ENCODE results near the gene GPHN.

Gene GPHN

GRCh38 chr14:66992776-66993175 lies 484.8 kb downstream of the GPHN start:
- no peak for FAIRE-seq
- TF ChIP-seq POLR2AphosphoS5 (IDR thresholded peaks at IDR 0.05; ENCODE audit: low read depth, low read length) (no peak), POLR2A (IDR thresholded peaks at IDR 0.05; ENCODE audit: low read depth, low read length) (no peak), TAF1 (IDR thresholded peaks at IDR 0.05; ENCODE audit: borderline replicate concordance, low read depth, low read length) (no peak)
- no peak for DNase-seq (ENCODE audit: insufficient read length)

- TF ChIP-seq POLR2A (IDR thresholded peaks at IDR 0.05; ENCODE audit: low read depth, low read length), result no peak
- no peak for TF ChIP-seq POLR2AphosphoS5 (IDR thresholded peaks at IDR 0.05; ENCODE audit: low read depth, low read length)
- no peak for FAIRE-seq
- no peak for DNase-seq (ENCODE audit: insufficient read length)
Measured at GRCh38 chr14:66993512-66993911, 485.6 kb downstream of the GPHN start.

GRCh38 chr14:66998013-66998412 lies 490.1 kb downstream of the GPHN start:
- no peak for TF ChIP-seq POLR2A (IDR thresholded peaks at IDR 0.05; ENCODE audit: low read depth, low read length)
- TF ChIP-seq POLR2AphosphoS5 (IDR thresholded peaks at IDR 0.05; ENCODE audit: low read depth, low read length), result no peak
- no peak for TF ChIP-seq TAF1 (IDR thresholded peaks at IDR 0.05; ENCODE audit: borderline replicate concordance, low read depth, low read length)

GRCh38 chr14:66999978-67000377 lies 492.0 kb downstream of the GPHN start:
- DNase-seq (ENCODE audit: insufficient read length) (no peak), FAIRE-seq (no peak)

More at GRCh38 chr14:66998013-66998412, 490.1 kb downstream of the GPHN start:
- FAIRE-seq (no peak), DNase-seq (ENCODE audit: insufficient read length) (no peak)

GRCh38 chr14:67002994-67003753 lies 495.2 kb downstream of the GPHN start:
- no peak for DNase-seq (ENCODE audit: insufficient read length)
- FAIRE-seq, result no peak
- TF ChIP-seq TAF1 (IDR thresholded peaks at IDR 0.05; ENCODE audit: borderline replicate concordance, low read depth, low read length), result no peak
- no peak for TF ChIP-seq POLR2A (IDR thresholded peaks at IDR 0.05; ENCODE audit: low read depth, low read length)
- TF ChIP-seq POLR2AphosphoS5 (IDR thresholded peaks at IDR 0.05; ENCODE audit: low read depth, low read length), result no peak

More at GRCh38 chr14:66999978-67000377, 492.0 kb downstream of the GPHN start:
- TF ChIP-seq POLR2AphosphoS5 (IDR thresholded peaks at IDR 0.05; ENCODE audit: low read depth, low read length) (no peak), TAF1 (IDR thresholded peaks at IDR 0.05; ENCODE audit: borderline replicate concordance, low read depth, low read length) (no peak), POLR2A (IDR thresholded peaks at IDR 0.05; ENCODE audit: low read depth, low read length) (no peak)

GRCh38 chr14:67004521-67004920 lies 496.6 kb downstream of the GPHN start:
- DNase-seq (ENCODE audit: insufficient read length) (no peak), FAIRE-seq (no peak)
- TF ChIP-seq POLR2A (IDR thresholded peaks at IDR 0.05; ENCODE audit: low read depth, low read length) (no peak), POLR2AphosphoS5 (IDR thresholded peaks at IDR 0.05; ENCODE audit: low read depth, low read length) (no peak), TAF1 (IDR thresholded peaks at IDR 0.05; ENCODE audit: borderline replicate concordance, low read depth, low read length) (no peak)

- TF ChIP-seq POLR2A (IDR thresholded peaks at IDR 0.05; ENCODE audit: low read depth, low read length), result no peak
- TF ChIP-seq POLR2AphosphoS5 (IDR thresholded peaks at IDR 0.05; ENCODE audit: low read depth, low read length), result no peak
- no peak for TF ChIP-seq TAF1 (IDR thresholded peaks at IDR 0.05; ENCODE audit: borderline replicate concordance, low read depth, low read length)
- FAIRE-seq, result no peak
Measured at GRCh38 chr14:67010602-67011001, 502.7 kb downstream of the GPHN start.

GRCh38 chr14:67016856-67017255 lies 508.9 kb downstream of the GPHN start:
- FAIRE-seq (no peak), DNase-seq (ENCODE audit: insufficient read length) (no peak)
- TF ChIP-seq POLR2A (IDR thresholded peaks at IDR 0.05; ENCODE audit: low read depth, low read length) (no peak), POLR2AphosphoS5 (IDR thresholded peaks at IDR 0.05; ENCODE audit: low read depth, low read length) (no peak), TAF1 (IDR thresholded peaks at IDR 0.05; ENCODE audit: borderline replicate concordance, low read depth, low read length) (no peak)

More at GRCh38 chr14:67010602-67011001, 502.7 kb downstream of the GPHN start:
- DNase-seq (ENCODE audit: insufficient read length), result no peak

- no peak for TF ChIP-seq POLR2AphosphoS5 (IDR thresholded peaks at IDR 0.05; ENCODE audit: low read depth, low read length)
- no peak for TF ChIP-seq TAF1 (IDR thresholded peaks at IDR 0.05; ENCODE audit: borderline replicate concordance, low read depth, low read length)
- no peak for TF ChIP-seq POLR2A (IDR thresholded peaks at IDR 0.05; ENCODE audit: low read depth, low read length)
- FAIRE-seq (no peak), DNase-seq (ENCODE audit: insufficient read length) (no peak)
Measured at GRCh38 chr14:67018720-67019119, 510.8 kb downstream of the GPHN start.

- FAIRE-seq, result no peak
- TF ChIP-seq POLR2AphosphoS5 (IDR thresholded peaks at IDR 0.05; ENCODE audit: low read depth, low read length) (no peak), TAF1 (IDR thresholded peaks at IDR 0.05; ENCODE audit: borderline replicate concordance, low read depth, low read length) (no peak), POLR2A (IDR thresholded peaks at IDR 0.05; ENCODE audit: low read depth, low read length) (no peak)
- no peak for DNase-seq (ENCODE audit: insufficient read length)
Measured at GRCh38 chr14:67019796-67020195, 511.8 kb downstream of the GPHN start.

GRCh38 chr14:67031920-67032774 lies 524.2 kb downstream of the GPHN start:
- TF ChIP-seq POLR2AphosphoS5 (IDR thresholded peaks at IDR 0.05; ENCODE audit: low read depth, low read length) (no peak), POLR2A (IDR thresholded peaks at IDR 0.05; ENCODE audit: low read depth, low read length) (no peak), TAF1 (IDR thresholded peaks at IDR 0.05; ENCODE audit: borderline replicate concordance, low read depth, low read length) (no peak)
- no peak for FAIRE-seq

More at GRCh38 chr14:67031920-67032774, 524.2 kb downstream of the GPHN start:
- DNase-seq (ENCODE audit: insufficient read length), result no peak
